GM19397 (cell line): ENCODE data around the gene CCDC178.

Experiments
- ATAC-seq: cut with Tn5 transposase; IDR thresholded peaks from one replicate; pipeline ENCODE4 v1.9.1; 2021; ENCODE audit warnings: mild to moderate bottlenecking, moderate library complexity; ENCODE audit not compliant: unreplicated experiment

Gene CCDC178

DNA sequence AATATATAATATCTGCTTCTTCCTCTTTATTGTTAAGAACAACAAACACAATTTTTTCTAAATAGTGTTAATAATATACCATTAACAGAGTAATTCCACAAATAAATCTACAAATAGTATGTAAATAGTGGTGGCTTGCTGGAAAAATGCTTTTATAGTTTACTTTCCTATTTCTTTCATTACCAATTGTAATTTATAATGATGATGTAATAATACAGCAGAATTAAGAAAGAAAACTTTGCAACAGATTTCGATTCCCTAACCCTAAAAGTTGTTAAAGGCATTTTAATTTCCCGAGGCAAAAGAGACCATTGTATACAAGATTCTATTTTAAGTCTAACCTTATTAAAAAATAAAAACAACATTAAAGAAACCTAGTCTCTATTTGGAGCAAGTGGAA is 307.9 kb downstream of the CCDC178 start:
- ATAC-seq = no peak

DNA sequence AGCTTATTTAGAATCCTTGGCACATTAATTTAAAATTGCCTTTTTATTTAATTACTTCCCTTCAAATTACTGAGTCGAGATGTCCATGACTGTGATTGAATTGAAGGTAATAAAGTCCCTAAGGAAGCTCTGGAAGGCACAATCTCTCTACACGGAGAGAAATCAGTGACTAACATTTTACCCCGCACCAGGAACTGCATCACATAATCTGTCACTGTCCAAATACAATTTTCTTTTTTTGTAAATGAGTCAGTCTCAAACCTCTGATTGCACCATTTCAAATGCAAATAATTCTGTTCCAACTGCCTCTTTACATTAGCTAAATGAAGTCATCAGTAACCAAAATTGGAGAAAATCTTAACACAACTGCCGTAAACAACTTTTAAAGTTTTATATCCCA is 311.9 kb downstream of the CCDC178 start:
- ATAC-seq = no peak

DNA sequence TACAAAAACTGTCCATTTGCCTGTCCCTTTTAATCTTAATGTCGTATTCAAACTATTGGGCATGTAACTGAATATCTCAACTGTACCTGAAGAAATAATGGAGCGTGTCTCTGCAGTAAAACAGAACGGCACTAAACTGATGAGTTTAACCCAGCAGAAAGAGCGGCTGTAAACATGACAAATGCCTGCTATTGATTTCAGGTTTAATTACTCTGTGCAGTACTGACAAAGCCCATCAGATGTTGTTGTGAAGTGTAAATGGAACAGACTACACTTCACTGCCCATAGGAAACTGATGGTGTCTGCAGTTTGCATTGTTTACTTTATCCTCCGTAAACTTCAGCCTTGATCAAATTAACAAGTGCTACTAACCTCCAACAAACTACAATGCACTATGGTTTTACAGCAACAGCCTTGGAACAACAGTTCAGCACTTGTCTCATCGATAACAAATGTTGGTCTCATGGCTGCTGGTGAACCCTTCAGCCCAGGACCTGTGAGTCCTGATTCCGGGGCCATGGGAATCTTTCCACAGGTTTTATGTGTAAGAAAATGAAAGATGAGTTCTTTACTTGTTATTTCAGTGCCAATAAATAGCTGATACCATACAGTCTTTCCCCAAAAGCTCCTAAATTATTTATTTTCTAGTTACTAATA is 316.5 kb downstream of the CCDC178 start:
- no peak for ATAC-seq

DNA sequence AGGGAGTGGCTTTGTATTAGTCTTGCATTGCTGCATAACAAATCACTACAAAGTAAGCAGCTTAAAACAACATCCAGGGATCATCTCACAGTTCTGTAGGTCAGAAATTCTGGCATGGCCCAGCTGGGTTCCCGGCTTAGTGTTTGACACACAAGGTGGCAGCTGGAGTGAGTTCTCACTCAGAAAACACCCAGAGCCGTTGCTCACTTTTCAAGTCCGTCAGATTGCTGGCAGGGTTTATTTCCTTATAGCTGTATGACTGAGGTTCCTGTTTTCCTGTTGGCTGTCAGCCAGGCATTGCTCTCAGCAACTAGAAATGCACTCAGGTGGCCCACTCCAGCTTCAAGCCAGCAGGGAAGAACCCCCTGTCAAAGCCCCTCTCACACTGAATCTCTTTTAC is 324.1 kb downstream of the CCDC178 start:
- ATAC-seq = no peak

DNA sequence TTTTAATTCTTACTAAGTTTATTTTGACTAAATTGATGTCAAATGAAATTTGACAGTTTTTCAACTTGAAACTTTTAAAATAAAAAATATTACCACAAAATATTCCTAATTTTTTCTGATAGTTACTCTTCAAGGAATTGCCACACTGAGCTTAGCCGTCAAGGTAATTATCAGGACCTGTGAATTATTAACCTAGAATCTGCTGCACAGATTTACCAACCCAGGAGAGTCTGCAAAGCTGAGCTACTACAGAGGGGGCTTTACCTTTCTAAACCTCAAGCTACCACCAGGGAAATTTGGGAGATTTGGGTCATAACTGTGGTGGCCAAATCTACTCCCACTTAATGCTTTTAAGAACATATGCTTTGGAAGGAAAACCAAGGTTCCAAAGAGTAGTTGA is 324.6 kb downstream of the CCDC178 start:
- no peak for ATAC-seq

DNA sequence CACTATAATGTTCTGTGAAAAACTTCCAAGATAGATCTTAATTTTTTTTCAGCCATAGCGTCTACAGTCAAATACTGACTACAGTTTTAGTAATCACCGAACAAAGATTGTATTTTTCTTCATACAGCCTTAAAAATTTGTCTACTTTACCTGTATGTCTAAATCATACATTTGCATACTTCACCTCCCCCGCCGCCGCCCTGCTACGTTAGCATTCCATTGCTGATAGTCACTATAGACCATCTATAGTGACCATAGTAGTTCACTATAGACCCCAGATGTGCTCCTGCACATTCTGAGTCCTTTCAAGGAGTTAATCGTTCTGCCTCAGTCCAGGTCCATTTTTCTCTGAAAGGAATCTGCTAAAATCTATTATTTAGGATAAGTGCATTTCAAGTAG is 325.0 kb downstream of the CCDC178 start:
- ATAC-seq = no peak

DNA sequence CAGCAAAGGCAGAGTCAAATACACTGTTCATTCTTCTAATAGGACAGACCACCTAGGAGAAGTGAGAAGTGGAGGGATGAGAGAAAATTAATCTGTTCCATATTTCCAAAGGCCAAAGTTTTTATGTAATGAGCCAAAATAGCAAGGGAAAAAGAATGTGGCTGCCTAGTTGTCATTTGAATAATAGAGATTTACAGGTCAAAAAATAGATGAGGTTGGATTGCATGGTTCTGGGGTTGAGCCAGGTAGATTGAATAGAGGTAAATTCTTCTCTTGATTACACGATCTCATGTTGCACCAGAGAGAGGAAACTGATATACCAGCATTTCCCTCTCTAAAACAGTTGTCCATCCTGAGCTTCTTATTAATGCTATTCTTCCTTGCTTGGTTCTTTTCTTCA is 325.8 kb downstream of the CCDC178 start:
- no peak for ATAC-seq

DNA sequence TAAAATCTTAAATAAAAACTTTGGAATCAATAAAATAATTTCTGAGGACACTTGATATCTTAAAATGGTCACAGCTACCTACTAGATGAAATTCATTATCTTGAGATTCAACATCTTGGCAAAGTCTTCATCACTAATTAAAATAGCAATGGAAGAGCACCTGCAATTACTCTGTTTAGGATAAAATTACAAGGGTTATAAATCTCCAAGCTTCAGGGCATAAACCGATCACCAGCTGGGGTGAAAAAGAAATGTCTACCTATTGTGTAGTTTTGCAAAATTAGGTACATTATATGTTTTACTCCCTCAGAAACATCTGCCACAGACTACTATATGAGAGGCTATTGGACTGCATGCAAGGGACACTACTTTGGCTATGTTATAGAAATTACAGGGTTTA is 327.1 kb downstream of the CCDC178 start:
- ATAC-seq = no peak

DNA sequence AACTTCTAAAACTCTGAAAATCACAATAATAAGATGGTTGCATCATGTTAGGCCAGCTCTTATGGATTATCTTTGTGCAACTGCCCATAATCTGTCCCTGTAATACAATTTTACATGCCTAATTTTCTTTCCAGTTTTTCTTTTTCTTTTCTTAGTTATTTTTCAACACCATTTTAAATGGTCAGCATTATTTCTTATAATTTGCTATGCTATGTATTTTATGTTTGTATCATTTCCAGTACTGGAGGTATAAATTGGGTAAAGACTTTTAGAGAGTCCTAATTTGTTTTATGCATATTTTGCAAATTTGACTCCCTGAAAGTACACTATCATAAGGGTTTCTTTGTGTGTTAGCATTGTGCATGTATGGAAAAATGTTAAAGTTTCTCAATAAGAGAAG is 333.0 kb downstream of the CCDC178 start:
- ATAC-seq = no peak

DNA sequence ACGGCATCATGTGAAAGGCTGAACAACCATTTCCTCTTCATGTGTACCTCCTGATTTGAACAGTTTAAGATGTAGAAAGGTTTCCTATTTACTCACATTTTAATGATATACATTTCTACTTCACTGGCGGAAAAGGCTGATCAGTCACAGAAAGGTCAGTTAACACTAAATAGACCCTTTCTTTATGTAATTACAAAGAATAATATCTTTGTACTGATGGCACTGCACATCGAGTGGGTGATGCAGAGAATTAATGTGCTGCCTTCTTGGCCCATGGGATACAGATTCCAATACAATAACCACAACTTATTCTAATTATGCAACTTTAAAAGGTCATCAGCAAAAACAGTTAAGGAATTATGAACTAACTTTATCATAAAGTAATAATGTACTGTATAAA is 339.2 kb downstream of the CCDC178 start:
- no peak for ATAC-seq

DNA sequence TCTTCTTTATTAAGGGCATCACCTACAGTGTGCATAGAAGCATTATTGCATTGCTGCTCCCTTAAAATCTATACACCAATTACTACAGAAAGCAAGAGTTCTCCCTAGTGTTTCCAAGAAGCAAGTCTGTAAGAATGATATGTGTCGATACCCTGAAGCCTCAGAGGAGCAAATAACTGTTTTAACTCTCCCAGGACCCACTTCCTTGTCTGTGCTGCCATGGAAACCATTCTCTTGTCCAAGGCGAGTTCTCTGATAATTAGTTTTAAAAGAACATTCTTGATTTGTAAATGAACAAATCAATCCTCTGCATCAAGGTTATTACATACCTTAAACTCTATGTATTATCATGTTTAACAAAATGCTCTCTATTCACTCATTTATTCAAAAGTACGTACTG is 340.9 kb downstream of the CCDC178 start:
- ATAC-seq = no peak

DNA sequence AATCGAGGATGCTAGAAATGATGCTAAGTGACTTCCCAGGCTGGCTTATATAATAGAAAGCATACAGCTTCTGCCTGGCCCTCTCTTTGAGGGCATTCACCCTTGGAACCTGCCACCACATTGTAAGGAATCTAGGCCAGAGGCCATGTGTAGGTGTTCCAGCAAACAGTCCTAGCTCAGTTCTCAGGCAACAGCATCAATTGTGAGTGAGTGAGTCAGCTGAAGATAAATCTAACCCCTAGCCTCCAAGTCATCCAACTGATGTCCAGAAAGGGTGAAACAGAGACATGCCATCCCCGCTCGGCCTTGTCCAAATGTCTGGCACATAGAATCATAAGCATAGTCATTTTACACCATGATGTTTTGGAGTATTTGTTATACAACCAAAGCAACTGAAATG is 343.4 kb downstream of the CCDC178 start:
- no peak for ATAC-seq

DNA sequence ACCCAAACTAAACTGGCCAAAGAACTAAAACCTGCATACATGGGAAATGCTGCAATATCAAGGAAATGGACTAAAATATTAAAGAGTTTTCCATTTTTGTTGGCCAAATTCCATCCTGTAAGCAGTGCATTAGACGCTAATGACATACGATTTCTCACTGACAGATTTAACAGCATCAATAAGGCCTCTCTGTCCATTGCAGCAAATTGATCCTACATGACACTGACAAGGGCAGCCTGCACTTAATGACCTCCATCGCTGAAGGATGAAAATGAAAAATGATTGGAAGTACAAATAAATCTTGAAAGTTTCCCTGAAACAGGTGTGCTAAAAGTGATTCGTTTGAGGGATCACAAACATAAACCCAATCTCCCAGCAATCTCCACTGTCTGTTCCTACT is 350.1 kb downstream of the CCDC178 start:
- no peak for ATAC-seq

DNA sequence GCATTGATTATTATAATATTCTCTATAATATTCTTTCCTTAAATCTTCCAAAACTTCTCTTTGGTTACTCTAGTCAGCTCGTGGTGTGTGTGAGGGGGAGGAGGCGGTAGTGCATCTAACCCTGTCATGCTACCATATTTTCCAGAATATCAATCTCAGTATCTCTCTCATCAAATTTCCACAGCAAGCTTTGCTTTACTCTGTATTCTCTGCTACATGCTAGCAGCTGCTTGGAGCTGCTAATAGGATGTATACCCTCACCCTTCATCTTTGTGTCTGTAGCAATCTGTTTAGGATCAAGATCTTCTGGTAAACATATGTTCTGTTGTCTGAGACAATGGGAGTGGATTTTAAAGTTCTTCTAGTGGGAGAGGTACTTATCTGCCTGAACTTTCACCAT is 363.9 kb downstream of the CCDC178 start:
- ATAC-seq = no peak

DNA sequence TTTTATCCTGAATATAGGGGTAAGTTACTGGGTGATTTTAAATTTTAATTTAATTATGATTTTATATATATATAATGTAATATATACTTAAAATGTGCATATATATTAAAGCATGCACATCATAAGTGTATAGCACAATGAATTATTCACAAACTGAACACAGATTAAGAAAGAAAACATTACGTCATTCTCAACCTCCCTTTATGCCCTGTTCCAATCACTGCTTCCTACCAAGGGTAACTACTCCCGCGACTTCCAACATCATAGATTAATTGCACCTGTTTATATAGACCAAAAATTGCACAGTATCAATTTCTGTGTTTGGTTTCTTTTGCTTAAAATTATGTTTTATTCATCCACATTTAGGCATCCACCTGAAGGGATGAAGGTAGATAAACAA is 366.4 kb downstream of the CCDC178 start:
- ATAC-seq = no peak

DNA sequence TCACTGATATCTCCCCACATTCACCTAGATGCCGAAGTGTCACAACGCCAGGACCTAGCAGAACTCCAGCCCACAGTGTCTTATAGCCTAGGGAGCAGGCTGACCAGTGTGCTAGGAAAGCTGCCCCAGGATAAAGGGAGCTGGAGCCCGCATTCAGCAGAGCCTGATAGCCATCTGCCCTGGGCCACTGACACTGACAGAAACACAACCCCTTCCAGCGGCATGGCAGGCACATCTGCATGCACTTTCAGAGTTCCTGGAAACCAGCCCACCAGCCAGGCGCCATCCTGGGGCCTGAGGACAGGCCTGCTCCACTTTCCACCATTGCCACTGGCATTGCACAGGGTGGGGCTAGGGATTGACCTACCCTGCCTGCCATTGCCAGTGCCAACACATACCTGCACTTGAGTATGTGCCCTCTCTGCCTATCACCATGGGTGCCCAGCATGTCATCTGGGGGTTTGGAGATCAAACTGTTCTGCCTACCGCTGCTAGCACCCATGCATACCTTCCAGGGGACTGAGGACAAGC is 377.6 kb downstream of the CCDC178 start:
- ATAC-seq = no peak

DNA sequence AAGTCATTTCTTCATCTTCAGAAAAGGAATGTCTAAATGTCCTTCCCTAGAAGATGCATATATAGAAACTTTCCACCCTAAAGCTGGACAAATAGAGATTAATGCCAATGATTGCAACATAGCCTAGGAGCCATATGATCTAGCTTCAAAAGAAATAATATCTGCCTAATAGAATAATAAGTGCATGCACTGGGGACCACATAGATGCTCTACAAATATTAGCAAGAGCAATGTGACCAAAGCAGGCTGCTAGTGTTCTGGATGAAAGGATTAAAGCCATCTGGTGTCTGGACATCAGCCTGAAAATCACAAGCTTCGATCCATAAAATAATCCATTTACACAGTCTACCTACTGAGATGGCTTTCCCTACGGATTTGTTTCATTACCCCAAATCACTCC is 387.6 kb downstream of the CCDC178 start:
- no peak for ATAC-seq

DNA sequence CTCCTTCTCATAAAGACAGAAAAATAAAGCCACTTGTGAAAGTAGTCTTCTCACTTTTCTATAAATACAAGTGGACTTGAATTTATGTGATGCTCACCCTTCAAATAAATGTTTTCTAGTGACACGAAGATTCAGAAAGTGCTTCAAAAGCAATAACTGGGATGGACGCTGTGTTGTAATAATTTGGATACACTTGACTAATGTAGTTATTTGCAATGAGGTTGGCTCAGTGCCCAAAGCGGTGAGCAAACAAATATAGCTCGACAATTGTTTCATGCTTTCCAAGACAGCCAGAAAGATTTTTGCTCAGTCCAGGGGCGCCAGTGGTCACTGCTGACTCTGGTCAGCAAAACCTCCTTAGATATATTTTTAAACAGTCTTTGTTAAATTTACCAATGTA is 389.1 kb downstream of the CCDC178 start:
- ATAC-seq = no peak

DNA sequence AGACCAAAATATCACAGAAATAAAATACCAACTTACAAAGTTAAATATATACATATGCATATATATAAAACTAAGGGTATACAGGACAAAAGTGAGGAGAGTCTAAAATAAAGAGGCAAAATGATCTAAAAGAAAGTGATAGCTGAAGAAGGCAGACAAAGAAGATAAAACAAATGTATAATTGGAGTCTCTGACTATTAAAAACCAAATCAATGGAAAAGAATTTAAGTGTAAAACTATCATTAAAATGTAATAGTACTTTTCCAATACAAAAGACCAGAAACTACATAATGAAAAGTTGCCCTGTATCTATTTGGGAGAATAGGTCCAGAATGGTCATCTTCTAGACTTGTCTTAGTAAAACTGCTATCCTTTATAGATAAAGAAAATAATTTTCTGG is 400.3 kb downstream of the CCDC178 start:
- no peak for ATAC-seq

DNA sequence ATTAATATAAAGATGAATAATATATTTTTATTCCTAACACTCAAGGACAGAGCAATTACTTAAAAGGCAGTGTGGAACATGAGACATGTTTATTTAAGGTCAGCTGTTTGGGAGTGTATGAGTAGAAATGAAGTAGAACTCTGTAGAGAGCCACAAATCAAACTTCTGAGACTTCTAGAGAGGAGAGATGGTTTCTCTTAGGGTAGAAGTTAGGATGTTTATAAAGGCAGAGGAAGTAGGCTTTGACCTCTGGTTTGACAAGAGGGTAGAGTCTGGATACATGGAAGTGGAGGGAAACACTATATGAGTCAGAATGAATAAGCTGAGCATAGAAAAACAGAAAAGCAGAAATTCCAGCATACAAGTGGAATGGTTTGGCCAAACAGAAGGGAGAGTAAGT is 405.6 kb downstream of the CCDC178 start:
- ATAC-seq = no peak

DNA sequence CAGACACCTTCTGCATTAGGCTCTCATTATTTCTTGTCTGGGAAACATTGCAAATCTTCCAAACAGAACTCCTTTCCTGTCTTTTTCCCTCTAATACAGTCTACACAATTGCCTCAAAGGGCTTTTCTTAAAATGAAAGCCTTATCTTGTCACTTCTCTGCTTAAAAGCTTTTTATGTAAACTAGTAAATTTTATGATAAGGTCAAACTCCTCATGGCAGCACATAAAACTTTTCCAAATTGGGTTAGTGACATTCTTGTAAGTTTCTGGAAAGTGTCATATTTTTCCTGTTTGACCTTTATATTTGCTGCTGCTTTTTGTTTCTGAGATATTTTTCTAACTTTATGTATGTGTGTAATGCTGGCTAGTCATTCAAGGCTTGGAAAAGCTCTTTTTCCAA is 406.3 kb downstream of the CCDC178 start:
- no peak for ATAC-seq

DNA sequence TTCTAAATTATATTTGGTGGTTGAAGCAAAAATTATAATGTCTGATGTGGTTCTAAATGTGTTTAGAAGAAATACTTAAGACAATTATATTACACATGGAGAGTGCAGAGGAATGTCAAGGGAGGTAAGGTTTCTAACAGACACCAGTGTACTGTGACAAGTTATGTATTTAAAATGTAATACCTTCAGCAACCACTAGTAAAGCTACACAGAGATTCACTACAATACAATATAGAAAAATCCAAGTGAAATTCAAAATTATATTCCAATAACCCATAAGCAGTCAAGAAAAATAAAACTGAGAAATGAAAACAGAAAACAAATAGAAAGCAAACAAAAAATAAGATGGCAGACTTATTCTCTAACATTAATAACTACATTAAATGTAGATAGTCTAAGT is 418.2 kb downstream of the CCDC178 start:
- no peak for ATAC-seq

DNA sequence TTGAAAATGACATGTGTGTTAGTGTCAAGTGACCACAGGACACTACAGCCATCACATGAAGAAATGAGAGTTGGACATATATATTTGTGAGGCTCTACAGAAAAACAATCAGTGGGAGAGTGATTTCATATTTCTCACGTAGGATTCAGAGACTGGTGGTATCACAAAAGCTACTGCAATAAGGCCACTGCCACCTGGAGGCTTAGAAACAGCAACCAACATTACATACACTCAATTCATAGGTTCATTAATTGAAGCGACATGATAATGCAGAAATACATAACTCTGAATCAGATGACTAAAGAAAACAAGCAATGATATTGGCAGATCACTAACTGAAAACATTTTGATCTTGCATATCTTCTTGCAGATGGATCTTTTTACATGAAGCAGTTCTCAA is 419.6 kb downstream of the CCDC178 start:
- ATAC-seq = no peak
